WTC11 (cell line): ENCODE results near the gene COL6A3.

Experiments
- ATF6 ChIP-seq: sonication (generic); formaldehyde crosslinking; IDR thresholded peaks from 2 replicates; pipeline ENCODE4 v1.8.1; 2023; ENCODE audit warnings: mild to moderate bottlenecking, missing genetic modification reagents
- CREM ChIP-seq: sonication (generic); formaldehyde crosslinking; IDR thresholded peaks from 2 replicates; pipeline ENCODE4 v1.8.1; 2022; ENCODE audit warnings: mild to moderate bottlenecking, missing genetic modification reagents, moderate library complexity
- CTCF ChIP-seq: fragments of 200-600 bp; IDR thresholded peaks from 2 replicates; pipeline ENCODE4 v1.8.0; 2022; ENCODE audit warnings: antibody characterized with exemption
- ELF4 ChIP-seq: sonication (generic); formaldehyde crosslinking; IDR thresholded peaks from 2 replicates; pipeline ENCODE4 v1.8.1; 2022; ENCODE audit warnings: low read depth, mild to moderate bottlenecking, moderate library complexity, missing genetic modification reagents
- FOXJ3 ChIP-seq: sonication (generic); formaldehyde crosslinking; IDR thresholded peaks from 2 replicates; pipeline ENCODE4 v1.9.0; 2021; ENCODE audit warnings: missing genetic modification reagents, mild to moderate bottlenecking, borderline replicate concordance
- JUN ChIP-seq: sonication (generic); formaldehyde crosslinking; IDR thresholded peaks from 2 replicates; pipeline ENCODE4 v1.8.0; 2023; ENCODE audit warnings: mild to moderate bottlenecking, missing genetic modification reagents
- MYBL2 ChIP-seq: sonication (generic); formaldehyde crosslinking; IDR thresholded peaks from 2 replicates; pipeline ENCODE4 v1.8.1; 2023; ENCODE audit warnings: mild to moderate bottlenecking, moderate library complexity, missing genetic modification reagents
- NFE2L1 ChIP-seq: sonication (generic); formaldehyde crosslinking; IDR thresholded peaks from 2 replicates; pipeline ENCODE4 v1.8.1; 2023; ENCODE audit warnings: missing genetic modification reagents
- TF ChIP-seq, protein P1 (sequence below): sonication (generic); formaldehyde crosslinking; IDR thresholded peaks from 2 replicates; pipeline ENCODE4 v1.8.0; 2022; ENCODE audit warnings: mild to moderate bottlenecking, missing genetic modification reagents
- TF ChIP-seq, protein P2 (sequence below): sonication (generic); formaldehyde crosslinking; IDR thresholded peaks from 2 replicates; pipeline ENCODE4 v1.8.1; 2023; ENCODE audit warnings: mild to moderate bottlenecking, moderate library complexity, missing genetic modification reagents
- TF ChIP-seq, protein P3 (sequence below): sonication (generic); formaldehyde crosslinking; IDR thresholded peaks from 2 replicates; pipeline ENCODE4 v1.8.1; 2022; ENCODE audit warnings: mild to moderate bottlenecking, moderate library complexity, missing genetic modification reagents

DNA sequence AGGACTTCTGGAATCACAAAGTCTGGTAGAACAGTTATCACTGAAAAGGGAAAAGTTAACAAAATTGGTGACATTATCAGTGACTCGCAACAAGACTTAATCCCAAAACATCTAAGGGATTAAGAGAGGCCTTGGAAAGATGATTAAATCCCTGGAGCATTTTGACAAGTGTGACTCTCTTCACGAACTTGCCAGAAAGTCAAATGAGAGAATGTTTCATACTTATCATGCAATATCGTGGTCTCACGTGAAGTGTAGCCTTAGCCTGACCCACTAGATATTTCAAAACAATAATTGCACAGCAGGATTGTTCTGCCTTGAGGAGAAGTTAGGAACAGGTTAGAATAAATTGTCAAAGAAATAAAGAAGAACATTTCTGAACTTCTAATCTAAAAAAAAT is 104.5 kb downstream of the COL6A3 start:
- TF ChIP-seq, protein P1, sequence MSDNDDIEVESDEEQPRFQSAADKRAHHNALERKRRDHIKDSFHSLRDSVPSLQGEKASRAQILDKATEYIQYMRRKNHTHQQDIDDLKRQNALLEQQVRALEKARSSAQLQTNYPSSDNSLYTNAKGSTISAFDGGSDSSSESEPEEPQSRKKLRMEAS (CRISPR knock-in tag), result no peak
- TF ChIP-seq ATF6 (CRISPR knock-in tag), result no peak
- TF ChIP-seq, protein P2, sequence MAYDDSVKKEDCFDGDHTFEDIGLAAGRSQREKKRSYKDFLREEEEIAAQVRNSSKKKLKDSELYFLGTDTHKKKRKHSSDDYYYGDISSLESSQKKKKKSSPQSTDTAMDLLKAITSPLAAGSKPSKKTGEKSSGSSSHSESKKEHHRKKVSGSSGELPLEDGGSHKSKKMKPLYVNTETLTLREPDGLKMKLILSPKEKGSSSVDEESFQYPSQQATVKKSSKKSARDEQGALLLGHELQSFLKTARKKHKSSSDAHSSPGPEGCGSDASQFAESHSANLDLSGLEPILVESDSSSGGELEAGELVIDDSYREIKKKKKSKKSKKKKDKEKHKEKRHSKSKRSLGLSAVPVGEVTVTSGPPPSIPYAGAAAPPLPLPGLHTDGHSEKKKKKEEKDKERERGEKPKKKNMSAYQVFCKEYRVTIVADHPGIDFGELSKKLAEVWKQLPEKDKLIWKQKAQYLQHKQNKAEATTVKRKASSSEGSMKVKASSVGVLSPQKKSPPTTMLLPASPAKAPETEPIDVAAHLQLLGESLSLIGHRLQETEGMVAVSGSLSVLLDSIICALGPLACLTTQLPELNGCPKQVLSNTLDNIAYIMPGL (CRISPR knock-in tag), result no peak
- TF ChIP-seq CTCF, result no peak
- TF ChIP-seq CREM, result no peak
- TF ChIP-seq NFE2L1, result no peak
- TF ChIP-seq ELF4, result no peak
- no peak for TF ChIP-seq MYBL2
- no peak for TF ChIP-seq FOXJ3 (CRISPR knock-in tag)
- no peak for TF ChIP-seq JUN (CRISPR knock-in tag)
- TF ChIP-seq, protein P3, sequence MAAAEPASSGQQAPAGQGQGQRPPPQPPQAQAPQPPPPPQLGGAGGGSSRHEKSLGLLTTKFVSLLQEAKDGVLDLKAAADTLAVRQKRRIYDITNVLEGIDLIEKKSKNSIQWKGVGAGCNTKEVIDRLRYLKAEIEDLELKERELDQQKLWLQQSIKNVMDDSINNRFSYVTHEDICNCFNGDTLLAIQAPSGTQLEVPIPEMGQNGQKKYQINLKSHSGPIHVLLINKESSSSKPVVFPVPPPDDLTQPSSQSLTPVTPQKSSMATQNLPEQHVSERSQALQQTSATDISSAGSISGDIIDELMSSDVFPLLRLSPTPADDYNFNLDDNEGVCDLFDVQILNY (CRISPR knock-in tag), result no peak
